GM12875 (cell line): ENCODE results near the gene KLHL3.

Source experiments
- H3K4me3 ChIP-seq: one replicate; pipeline ENCODE4 v1.5.1; 2011; ENCODE audit warnings: low read depth, low read length, control low read depth
- CTCF ChIP-seq: IDR thresholded peaks from 2 replicates; pipeline ENCODE4 v1.5.1; 2011; ENCODE audit warnings: low read depth, mild to moderate bottlenecking, control low read depth, inconsistent platforms, low read length, moderate library complexity, borderline replicate concordance; ENCODE audit not compliant: insufficient read depth

The KLHL3 gene

GRCh38 chr5:137669811-137670210 lies 66.1 kb downstream of the KLHL3 start:
- no peak overlapping the region for H3K4me3 ChIP-seq
- TF ChIP-seq CTCF, result no peak

GRCh38 chr5:137668637-137669036 lies 67.3 kb downstream of the KLHL3 start:
- no peak for TF ChIP-seq CTCF
- no peak overlapping the region for H3K4me3 ChIP-seq

GRCh38 chr5:137667341-137667740 lies 68.5 kb downstream of the KLHL3 start:
- TF ChIP-seq CTCF, result no peak
- no peak overlapping the region for H3K4me3 ChIP-seq

- no peak overlapping the region for H3K4me3 ChIP-seq
- TF ChIP-seq CTCF, result no peak
Observed at GRCh38 chr5:137666901-137667300, 69.0 kb downstream of the KLHL3 start.

GRCh38 chr5:137666461-137666850 lies 69.4 kb downstream of the KLHL3 start:
- no peak for TF ChIP-seq CTCF
- H3K4me3 ChIP-seq, result no peak overlapping the region

- no peak overlapping the region for H3K4me3 ChIP-seq
- no peak for TF ChIP-seq CTCF
Observed at GRCh38 chr5:137665678-137666460, 70.0 kb downstream of the KLHL3 start.

GRCh38 chr5:137660349-137660817 lies 75.5 kb downstream of the KLHL3 start:
- no peak overlapping the region for H3K4me3 ChIP-seq
- peak; percentile 77 for TF ChIP-seq CTCF
